Body of pancreas (tissue), 4 donors: Measurements from ENCODE around the gene CYP2W1.
A peak's percentile ranks its signal among the peaks of the same experiment; 100 is the strongest.

Experiments
- POLR2A ChIP-seq, 3 donors: fragments of 450-650 bp; IDR thresholded peaks; one replicate each; pipeline ENCODE4 v1.6.1; 2016; ENCODE audit warnings: antibody characterized with exemption in 3 of 3, mild to moderate bottlenecking in 2 of 3
- TF ChIP-seq, protein P1 (sequence below), 7 experiments: fragments of 450-650 bp in 4 of 7; fragments of 200-600 bp in 3 of 7; sonication (generic) in 3 of 7; IDR thresholded peaks; one replicate each; pipeline ENCODE4 v1.5.1; 2016 to 2019; ENCODE audit warnings: antibody characterized with exemption in 7 of 7

DNA sequence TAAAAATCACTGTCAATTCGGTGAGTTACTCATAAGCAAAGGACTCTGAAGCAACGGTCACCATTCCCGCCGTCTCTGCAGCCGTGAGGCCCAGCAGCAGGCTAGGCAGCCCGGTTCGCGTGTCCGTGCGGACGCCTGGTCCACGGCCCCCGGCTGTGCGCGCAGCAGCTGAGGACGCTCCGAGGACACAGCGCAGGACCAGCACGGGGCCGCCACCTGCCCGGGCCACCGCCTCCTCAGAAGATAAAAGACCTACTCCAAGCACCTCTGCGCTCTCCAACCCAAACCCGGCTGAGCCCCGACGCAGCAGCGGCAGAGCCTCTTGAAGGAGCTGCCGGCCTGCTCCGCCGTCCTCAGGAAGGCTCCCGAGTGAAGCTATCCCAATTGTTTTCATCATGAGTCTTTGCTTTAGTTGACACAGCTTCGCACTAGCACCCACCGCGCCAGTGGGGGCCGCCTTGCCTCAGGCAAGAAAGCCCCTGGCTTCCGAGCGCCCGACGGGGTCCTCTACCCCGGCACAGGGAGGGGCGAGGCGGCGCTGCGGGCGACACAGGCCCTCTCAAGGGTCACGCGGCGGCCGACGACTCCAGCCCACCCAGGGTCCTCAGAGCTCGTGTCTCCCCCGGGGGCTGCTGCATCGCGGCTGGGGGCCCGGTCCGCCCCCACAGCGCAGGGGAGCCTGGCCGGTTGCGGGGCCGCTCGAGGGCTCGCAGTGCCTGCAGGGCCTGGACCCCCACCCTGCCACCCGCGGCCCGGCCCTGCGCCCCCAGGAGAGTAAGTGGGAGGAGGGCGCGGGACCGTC, 44.5 kb downstream of the CYP2W1 start:
- TF ChIP-seq, protein P1, sequence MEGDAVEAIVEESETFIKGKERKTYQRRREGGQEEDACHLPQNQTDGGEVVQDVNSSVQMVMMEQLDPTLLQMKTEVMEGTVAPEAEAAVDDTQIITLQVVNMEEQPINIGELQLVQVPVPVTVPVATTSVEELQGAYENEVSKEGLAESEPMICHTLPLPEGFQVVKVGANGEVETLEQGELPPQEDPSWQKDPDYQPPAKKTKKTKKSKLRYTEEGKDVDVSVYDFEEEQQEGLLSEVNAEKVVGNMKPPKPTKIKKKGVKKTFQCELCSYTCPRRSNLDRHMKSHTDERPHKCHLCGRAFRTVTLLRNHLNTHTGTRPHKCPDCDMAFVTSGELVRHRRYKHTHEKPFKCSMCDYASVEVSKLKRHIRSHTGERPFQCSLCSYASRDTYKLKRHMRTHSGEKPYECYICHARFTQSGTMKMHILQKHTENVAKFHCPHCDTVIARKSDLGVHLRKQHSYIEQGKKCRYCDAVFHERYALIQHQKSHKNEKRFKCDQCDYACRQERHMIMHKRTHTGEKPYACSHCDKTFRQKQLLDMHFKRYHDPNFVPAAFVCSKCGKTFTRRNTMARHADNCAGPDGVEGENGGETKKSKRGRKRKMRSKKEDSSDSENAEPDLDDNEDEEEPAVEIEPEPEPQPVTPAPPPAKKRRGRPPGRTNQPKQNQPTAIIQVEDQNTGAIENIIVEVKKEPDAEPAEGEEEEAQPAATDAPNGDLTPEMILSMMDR (IDR thresholded peaks at IDR 0.05): no peak
- peak in 2 of 3 donors; percentile 17 to 22 for TF ChIP-seq POLR2A (IDR thresholded peaks at IDR 0.05)
